HFF-Myc (cell line): ENCODE results near the gene KCP.

Source experiments
- DNase-seq: peaks from one replicate; pipeline ENCODE4 v3.0.0-alpha.2; 2011; ENCODE audit warnings: low read depth; ENCODE audit errors: extremely low read depth
- H3K4me3 ChIP-seq: replicated peaks from 2 replicates; pipeline ENCODE4 v1.5.1; 2011; ENCODE audit warnings: low read depth, mild to moderate bottlenecking, control low read depth, low read length
- CTCF ChIP-seq: IDR thresholded peaks from 2 replicates; pipeline ENCODE4 v1.5.1; 2012; ENCODE audit warnings: mild to moderate bottlenecking, low read depth, low read length, control low read depth; ENCODE audit errors: missing control alignments

KCP gene

DNA sequence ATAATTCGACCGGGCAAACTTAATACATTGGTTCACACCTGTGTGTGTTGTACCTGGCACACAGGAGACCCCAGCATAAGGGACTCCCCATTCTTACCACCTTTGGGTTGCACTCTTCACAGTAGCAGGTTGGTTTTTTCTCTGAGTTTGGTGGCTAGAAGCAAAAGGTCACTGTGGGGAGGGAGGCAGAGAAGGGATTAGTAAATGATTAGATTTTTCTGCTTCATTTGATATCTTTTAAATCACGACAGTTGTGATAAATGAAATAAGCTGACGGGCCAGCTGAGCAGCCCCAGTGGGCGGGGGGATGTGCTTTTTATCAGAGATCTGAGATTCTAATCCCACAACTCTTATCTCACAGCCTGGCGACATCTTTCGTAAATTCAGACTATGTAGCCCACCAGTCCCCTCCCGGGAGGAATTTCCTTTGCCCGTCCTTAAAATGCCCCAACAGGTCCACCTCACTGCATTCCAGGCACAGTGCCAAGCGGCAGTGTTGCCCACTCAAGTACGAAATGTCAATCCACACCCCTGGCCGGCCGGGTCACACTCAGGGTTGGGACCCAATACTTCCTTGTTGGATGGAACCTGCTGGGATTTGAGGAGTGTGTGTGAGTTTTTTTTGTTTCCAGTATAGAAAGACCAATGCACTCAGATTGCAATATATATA, 10.5 kb upstream of the KCP start:
- no peak for DNase-seq
- no peak overlapping the region for H3K4me3 ChIP-seq
- TF ChIP-seq CTCF: no peak

DNA sequence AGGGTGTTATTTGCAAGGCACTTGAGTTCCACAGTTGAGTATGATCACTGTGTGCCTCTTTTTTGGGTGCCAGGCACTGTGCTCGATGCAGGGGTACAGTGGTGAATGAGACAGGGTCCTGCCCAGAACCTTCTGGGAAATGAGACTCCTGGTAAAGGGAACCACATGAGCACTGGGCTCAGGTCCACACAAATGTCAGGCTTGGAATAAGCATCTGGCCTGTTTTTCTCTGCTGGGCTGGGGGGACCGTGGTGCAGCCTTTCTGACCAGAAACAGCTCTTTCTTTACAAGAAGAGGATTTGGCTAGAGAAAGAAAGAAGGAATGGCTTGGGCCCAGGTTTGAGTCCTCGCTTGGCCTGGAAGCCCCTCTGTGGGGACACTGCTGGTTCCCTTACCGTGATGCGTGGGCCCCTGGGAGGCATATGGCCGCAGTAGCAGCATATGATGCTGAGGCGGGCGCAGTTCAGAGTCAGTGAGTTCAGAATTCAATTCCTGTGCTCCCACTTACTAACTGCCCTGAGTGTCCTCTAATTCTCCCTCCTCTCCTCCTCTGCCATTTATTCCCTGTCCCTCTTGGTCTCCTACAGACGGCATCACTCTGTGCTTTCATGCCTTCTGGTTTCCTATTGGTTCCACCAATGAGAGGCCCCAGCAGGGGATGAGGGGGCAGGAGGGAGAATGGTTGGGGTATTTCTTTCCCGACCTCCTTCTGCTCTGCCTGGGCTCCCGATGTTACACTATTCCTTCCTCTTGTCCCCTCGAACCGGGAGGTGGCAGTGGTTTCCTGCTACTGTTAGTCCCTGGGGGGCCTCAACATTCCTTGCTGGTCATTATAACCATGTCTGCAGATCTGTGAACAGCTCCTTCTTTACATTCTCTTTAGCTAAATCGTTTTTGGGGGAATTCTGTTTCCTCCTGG, 9.6 kb upstream of the KCP start:
- no peak for DNase-seq
- TF ChIP-seq CTCF: no peak
- H3K4me3 ChIP-seq: no peak overlapping the region

- no peak for TF ChIP-seq CTCF
- DNase-seq: no peak
- no peak overlapping the region for H3K4me3 ChIP-seq
These were observed 8.7 kb upstream of the KCP start for GRCh38 chr7:128919241-128919640.

GRCh38 chr7:128918016-128918665, 7.6 kb upstream of the KCP start:
- no peak for DNase-seq
- TF ChIP-seq CTCF: no peak

DNA sequence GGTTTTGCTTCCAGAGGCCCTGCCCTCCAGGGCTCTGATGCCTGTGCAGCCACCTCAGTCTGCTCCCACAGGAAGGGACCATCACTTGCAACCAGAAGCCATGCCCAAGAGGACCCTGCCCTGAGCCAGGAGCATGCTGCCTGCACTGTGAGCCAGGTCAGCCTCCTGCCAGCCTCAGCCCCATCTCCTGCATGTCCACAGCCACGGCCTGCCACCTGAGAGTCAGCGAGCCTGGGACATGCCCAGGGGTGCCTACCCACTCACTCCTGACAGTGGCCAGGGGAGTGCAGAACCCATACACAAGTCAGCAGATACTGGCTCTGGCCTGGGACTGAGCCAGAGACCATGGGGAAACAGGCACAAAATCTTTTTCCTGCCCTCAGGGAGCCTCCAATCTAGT, 6.6 kb upstream of the KCP start:
- DNase-seq: no peak

More at GRCh38 chr7:128918016-128918665, 7.6 kb upstream of the KCP start:
- no peak overlapping the region for H3K4me3 ChIP-seq

GRCh38 chr7:128916643-128916915, 6.1 kb upstream of the KCP start:
- H3K4me3 ChIP-seq: no peak overlapping the region
- no peak for DNase-seq
- TF ChIP-seq CTCF: no peak

More for the DNA sequence above, 6.6 kb upstream of the KCP start:
- H3K4me3 ChIP-seq: no peak overlapping the region
- no peak for TF ChIP-seq CTCF
